Midbrain (tissue), 1 donor: ENCODE results near the gene SLC25A33.

Experiments
- DNase-seq: peaks from one replicate; lab custom pipeline; 2025; lab: John Stamatoyannopoulos, UW

SLC25A33 gene

GRCh38 chr1:9589144-9589718 lies 50.0 kb downstream of the SLC25A33 start:
- DNase-seq, result no peak

GRCh38 chr1:9589719-9590157 lies 50.5 kb downstream of the SLC25A33 start:
- no peak for DNase-seq

- DNase-seq, result no peak
Measured at GRCh38 chr1:9590201-9590600, 50.9 kb downstream of the SLC25A33 start.

- no peak for DNase-seq
Measured at GRCh38 chr1:9590945-9591668, 51.8 kb downstream of the SLC25A33 start.

GRCh38 chr1:9591669-9592509 lies 52.6 kb downstream of the SLC25A33 start:
- DNase-seq, result no peak

GRCh38 chr1:9592510-9593075 lies 53.3 kb downstream of the SLC25A33 start:
- no peak for DNase-seq

- DNase-seq, result no peak
Measured at GRCh38 chr1:9593147-9593491, 53.9 kb downstream of the SLC25A33 start.

- DNase-seq, result peak; percentile 66
Measured at GRCh38 chr1:9593492-9594465, 54.5 kb downstream of the SLC25A33 start.

GRCh38 chr1:9594471-9595155 lies 55.3 kb downstream of the SLC25A33 start:
- DNase-seq, result no peak

- DNase-seq, result no peak
Measured at GRCh38 chr1:9595156-9595967, 56.1 kb downstream of the SLC25A33 start.

- DNase-seq, result no peak
Measured at GRCh38 chr1:9595968-9596340, 56.7 kb downstream of the SLC25A33 start.

GRCh38 chr1:9596415-9597123 lies 57.3 kb downstream of the SLC25A33 start:
- DNase-seq, result no peak

GRCh38 chr1:9597361-9598315 lies 58.4 kb downstream of the SLC25A33 start:
- DNase-seq, result no peak

- no peak for DNase-seq
Measured at GRCh38 chr1:9598316-9598700, 59.0 kb downstream of the SLC25A33 start.

GRCh38 chr1:9599741-9600140 lies 60.5 kb downstream of the SLC25A33 start:
- no peak for DNase-seq

GRCh38 chr1:9600861-9601834 lies 61.9 kb downstream of the SLC25A33 start:
- DNase-seq, result no peak
